NAMALWA (cell line): Measurements from ENCODE around the gene CCDC39.
"Not testable (repeated sequence)": the region's sequence is repeated elsewhere in the genome, so short reads cannot be mapped to it uniquely, and the experiment has no call there.

Source experiments
- DNase-seq: peaks from one replicate; pipeline ENCODE4 v3.0.0-alpha.2; 2015; ENCODE audit warnings: low spot score

Gene CCDC39

DNA sequence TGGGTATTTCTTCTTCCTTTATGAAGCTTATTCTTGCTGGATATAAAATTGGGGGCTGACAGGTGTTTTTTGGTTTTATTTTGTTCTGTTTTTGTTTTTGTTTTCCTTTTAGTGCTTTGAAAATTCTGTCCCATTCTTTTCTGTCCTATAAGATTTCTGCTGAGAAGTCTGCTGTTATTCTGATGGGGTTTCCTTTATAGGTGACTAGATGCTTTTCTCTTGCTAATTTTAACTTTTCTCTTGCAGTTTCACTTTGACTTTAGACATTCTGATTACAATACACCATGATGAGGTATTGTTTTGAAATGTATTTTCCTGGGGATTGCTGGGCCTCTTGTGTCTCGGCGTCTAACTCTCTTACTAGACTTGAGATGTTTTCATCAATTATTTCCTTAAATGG is 54.6 kb downstream of the CCDC39 start:
- no peak for DNase-seq

DNA sequence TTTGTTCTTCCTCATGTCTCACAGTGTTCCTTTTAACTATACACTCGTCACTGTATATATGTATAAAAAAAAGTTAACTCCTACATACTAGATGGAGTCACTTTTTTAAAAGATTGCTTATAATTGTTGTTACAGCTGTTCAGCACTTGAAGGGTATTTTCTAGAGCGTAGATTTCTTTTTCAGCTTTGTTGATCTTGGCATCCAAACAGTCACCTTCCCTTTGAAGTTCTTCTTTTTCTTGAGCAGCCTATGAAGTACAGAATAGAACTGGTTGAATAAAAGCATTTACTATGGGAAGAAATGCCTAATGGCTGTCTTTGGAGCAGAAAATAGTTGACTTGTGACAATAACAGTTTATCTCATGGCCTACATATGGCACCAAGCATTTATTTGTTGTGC is 59.6 kb downstream of the CCDC39 start:
- DNase-seq: no peak

DNA sequence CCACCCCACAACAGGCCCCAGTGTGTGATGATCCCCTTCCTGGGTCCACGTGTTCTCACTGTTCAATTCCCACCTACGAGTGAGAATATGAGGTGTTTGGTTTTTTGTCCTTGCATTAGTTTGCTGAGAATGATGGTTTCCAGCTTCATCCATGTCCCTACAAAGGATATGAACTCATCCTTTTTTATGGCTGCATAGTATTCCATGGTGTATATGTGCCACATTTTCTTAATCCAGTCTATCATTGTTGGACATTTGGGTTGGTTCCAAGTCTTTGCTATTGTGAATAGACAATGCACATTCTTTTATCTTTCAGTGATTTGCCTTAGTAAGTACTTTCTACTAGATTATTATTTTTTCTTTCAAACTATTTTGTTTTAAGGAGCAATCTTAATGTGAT is 60.7 kb downstream of the CCDC39 start:
- not testable (repeated sequence) for DNase-seq

- no peak for DNase-seq
Observed at GRCh38 chr3:180617049-180617448, 62.2 kb downstream of the CCDC39 start.

DNA sequence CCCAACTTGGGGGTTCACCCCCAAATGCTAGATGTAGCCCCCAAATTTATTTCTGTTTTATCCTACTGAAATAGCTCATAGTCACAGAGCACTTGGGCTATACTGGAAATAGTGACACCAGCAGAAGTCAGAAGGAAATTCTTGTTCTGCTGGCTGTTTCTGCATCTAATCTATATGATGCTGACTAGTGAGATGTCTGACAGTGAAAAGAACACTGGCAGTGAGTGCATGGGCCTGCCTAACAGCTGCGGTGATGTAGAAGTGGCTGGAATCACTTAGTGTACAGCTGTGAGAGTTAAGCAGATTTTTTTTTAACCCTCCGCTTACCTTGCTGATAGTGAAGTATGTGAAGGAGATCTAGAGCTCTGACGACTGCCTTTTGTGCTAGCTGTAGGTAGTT is 63.3 kb downstream of the CCDC39 start:
- no peak for DNase-seq

GRCh38 chr3:180612364-180612763 is 66.9 kb downstream of the CCDC39 start:
- DNase-seq: no peak

DNA sequence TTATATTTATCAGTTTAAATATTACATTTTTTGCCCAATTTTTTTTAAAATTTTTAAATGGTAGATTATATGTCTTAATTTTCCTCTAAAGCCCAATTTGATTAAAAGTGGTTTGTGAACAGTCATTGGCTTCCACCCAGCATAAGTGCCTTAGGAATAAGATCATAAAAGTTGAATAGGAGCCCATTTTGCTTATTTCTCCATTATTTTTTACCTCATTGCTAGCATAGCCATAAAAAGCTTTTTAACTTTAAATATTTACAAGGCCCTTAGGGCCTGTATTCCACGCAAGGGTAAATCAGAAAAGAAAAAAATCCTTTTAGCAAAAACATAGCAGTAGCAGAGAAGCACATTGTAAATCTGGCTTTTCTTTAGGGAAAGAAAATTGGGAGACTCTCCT is 68.3 kb downstream of the CCDC39 start:
- no peak for DNase-seq

GRCh38 chr3:180601688-180602666 is 77.3 kb downstream of the CCDC39 start, which contains the start of gene TTC14:
TTC14 (plus strand) TSS chr3:180602163; CDS start chr3:180602262, 99 bp downstream.
- peak; percentile 97 for DNase-seq

DNA sequence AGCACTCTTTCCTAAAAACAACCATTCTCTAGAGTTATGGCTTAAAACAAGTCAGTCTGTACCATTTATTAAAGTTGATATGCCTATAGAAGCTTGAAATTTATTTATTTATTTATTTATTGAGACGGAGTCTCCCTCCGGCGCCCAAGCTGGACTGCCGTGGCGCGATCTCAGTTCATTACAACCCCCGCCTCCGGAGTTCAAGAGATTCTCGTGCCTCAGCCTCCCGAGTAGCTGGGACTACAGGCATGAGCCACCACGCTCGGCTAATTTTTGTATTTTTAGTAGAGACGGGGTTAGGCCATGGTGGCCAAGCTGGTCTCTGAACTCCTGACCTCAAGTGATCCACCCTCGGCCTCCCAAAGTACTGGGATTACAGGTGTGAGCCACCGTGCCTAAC is 78.8 kb downstream of the CCDC39 start:
- DNase-seq: no peak

- DNase-seq: no peak
Observed at GRCh38 chr3:180595559-180595935, 83.7 kb downstream of the CCDC39 start.

- peak; percentile 51 for DNase-seq
Observed at GRCh38 chr3:180594631-180595558, 84.4 kb downstream of the CCDC39 start.

DNA sequence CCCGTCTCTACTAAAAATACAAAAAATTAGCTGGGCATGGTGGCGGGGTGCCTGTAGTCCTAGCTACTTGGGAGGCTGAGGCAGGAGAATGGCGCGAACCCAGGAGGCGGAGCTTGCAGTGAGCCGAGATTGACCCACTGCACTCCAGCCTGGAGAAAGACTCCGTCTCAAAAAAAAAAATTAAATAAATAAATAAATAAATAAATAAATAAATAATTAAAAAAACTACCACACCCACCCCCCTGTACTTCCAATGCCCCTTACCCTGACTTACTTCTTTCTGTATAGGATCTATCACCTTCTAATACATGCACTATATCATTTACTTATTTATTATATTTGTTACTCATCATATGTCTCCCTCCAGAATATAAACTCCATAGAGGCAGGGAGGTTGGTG is 85.7 kb downstream of the CCDC39 start:
- DNase-seq: not testable (repeated sequence)

- DNase-seq: no peak
Observed at GRCh38 chr3:180590396-180590795, 88.9 kb downstream of the CCDC39 start.

GRCh38 chr3:180580934-180581333 is 98.4 kb downstream of the CCDC39 start:
- DNase-seq: no peak

GRCh38 chr3:180575571-180575970 is 103.7 kb downstream of the CCDC39 start:
- DNase-seq: no peak

- DNase-seq: no peak
Observed at GRCh38 chr3:180571831-180572598, 107.3 kb downstream of the CCDC39 start.

GRCh38 chr3:180570238-180570637 is 109.1 kb downstream of the CCDC39 start:
- no peak for DNase-seq

GRCh38 chr3:180564676-180565075 is 114.6 kb downstream of the CCDC39 start:
- DNase-seq: no peak
